ENCODE results near the gene OBI1.

The OBI1 gene

DNA sequence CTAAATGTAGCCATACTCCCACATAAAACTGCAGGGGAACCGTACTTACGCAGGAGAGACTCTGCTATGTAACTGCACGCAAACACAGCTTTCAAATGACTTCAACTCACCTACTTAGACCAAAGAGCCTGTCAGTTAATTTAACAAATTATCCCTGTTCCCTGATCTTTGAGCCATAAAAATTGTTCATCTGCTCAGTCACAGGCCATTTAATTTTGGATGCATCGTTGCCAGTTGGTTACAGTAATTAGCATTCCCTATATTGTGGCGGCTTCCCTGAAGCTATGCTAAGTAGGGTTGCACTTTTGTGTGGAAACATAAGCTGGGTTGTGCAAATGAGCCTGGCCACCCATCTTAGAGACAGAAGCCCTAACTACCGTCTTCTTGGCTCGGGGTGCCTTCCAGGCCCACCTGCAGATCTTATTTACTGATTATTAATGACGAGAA, 21.2 kb upstream of the OBI1 start:
- TF ChIP-seq, protein P1, sequence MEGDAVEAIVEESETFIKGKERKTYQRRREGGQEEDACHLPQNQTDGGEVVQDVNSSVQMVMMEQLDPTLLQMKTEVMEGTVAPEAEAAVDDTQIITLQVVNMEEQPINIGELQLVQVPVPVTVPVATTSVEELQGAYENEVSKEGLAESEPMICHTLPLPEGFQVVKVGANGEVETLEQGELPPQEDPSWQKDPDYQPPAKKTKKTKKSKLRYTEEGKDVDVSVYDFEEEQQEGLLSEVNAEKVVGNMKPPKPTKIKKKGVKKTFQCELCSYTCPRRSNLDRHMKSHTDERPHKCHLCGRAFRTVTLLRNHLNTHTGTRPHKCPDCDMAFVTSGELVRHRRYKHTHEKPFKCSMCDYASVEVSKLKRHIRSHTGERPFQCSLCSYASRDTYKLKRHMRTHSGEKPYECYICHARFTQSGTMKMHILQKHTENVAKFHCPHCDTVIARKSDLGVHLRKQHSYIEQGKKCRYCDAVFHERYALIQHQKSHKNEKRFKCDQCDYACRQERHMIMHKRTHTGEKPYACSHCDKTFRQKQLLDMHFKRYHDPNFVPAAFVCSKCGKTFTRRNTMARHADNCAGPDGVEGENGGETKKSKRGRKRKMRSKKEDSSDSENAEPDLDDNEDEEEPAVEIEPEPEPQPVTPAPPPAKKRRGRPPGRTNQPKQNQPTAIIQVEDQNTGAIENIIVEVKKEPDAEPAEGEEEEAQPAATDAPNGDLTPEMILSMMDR (IDR thresholded peaks at IDR 0.05): no peak

DNA sequence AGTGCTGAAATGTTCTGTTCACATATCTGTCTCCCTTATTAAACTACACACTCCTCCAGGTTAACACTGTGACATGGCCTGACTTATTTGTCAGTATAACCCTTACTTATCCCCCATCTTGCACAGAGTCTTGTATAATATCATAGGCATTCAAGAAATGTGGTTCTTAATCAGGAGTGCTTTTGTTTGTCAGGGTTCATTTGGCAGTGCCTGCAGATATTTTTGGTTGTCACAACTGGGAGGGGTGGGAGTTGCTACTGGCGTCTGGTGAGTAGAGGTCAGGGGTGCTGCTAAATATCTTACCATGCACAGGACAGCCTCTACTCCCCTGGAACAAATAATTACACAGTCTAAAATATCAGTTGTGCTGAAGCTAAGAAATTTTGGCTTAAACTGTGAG, 20.4 kb upstream of the OBI1 start:
- TF ChIP-seq, protein P1 (IDR thresholded peaks at IDR 0.05): no peak

DNA sequence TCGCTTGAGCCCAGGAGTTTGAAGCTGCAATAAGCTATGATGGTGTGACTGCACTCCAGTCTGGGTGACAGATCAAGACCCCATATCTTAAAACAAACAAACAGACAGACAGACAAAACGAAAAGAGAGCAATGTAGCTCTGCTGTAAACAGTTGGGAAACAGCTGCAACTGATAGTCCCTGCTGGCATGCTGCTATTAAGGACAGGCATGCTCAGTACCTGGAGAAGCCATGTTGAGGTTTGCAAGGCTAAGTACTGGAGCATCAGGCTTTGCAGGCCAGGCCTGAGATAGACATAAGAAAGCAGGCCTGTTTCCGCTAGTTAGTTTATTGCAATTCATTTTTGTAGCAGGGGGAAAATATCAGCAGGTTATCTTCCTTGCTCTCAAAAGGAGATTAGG, 16.2 kb upstream of the OBI1 start:
- TF ChIP-seq, protein P1 (IDR thresholded peaks at IDR 0.05): no peak

DNA sequence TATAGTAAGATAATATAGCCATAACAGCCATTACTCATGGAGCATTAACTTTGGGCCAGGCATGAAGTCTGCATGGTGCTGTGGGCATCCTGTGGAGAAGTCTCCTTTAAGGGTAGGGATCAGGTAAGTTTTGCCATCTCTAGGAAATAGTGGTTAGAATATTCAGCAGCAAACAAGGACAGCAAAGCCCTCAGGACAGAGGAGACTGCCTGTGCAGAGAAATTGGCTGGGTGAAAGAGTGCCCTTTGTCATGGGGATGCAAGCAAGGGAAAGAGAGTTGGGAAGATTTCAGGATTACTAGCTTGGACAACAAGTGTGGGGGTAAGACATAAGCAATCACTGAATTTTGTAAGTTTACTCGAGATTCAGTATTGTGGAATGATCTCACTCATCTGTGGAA, 15.7 kb upstream of the OBI1 start:
- TF ChIP-seq, protein P1 (IDR thresholded peaks at IDR 0.05): no peak

DNA sequence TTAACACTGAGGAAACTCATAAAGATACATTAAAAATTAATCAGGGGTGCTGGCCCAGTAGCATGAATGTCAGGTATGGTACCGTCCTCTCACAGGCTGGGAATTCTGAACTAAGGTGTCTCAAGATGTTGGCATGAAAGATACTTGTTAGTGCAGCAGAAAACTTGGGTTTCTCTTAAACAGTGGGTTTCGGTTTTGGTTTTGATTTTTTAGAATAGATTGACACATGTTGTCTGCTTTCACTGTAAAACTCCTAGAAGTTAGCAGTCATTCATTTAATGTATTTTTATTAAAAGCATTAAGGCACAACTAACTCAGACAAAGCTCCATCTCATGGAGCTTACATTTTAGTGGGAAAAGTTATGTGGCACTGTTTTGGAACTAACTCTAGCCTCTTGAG, 3.5 kb upstream of the OBI1 start:
- TF ChIP-seq, protein P1 (IDR thresholded peaks at IDR 0.05): no peak

DNA sequence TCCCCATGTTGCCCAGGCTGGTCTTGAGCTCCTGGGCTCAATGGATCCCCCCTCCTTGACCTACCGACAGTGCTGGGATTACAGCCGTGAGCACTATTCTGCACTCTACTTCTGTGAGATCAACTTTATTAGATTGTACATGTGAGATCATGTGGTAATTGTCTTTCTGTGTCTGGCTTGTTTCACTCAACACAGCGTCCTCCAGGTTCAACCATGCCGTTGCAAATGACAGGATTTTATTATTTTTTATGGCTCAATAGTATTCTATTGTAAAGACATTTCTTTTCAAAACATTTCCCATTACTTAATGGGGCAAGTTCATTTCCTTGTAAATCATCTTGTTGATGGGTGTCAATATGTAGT, 1.5 kb upstream of the OBI1 start:
- TF ChIP-seq, protein P1 (IDR thresholded peaks at IDR 0.05): no peak

DNA sequence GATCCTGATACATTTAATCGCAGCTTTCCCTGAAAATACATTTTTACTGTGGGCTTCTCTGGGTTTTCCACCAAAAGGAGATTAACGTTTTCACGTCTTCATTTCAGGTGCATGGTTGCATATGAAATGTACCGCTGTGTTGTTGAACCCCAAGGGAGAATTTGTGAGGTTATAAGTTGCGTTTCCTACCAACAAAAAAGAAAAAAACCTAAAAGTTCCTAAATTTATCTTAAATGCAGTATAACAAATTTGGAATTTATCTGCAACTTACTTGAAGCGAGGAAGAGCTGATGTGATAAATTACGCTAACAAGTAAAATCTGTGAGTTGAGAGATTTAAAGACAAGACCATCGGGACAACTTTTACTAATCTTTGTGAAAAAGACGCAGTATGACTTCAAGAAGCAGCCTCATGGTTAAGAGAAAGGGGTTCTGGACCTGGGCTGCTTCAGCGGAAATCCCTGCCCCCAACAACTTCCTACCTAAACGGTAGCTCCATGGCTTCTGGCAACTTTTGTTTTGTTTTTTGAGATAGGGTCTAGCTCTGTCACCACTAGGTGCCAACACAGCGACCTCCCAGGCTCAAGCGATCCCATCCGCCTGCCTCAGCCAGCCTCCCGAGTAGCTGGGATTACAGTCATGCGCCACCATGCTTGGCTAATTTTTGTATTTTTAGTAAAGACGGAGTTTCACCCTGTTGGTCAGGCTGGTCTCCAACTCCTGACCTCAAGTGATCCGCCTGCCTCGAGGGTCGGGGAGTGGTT, 958 bp upstream of the OBI1 start:
- TF ChIP-seq, protein P1 (IDR thresholded peaks at IDR 0.05): no peak

DNA sequence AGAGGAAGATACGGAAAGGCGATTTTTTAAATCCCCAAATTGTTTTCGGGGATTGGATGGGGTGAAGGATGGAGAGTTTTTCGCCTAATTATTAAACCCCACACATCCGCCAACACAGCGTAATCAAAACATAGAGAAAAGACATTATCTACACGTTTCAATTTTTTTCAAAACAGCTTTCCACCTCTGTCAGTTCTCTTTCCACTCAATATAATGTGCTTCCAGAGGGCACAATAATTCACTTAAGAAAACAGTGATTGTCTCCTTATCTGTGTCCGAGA, 435 bp upstream of the OBI1 start:
- TF ChIP-seq, protein P1 (IDR thresholded peaks at IDR 0.05): no peak

Data from LNCAP (cell line).